ENCODE measurements around the gene SLC24A3. TPM values are rescaled to one million over a fixed set of nuclear protein-coding genes. Genes with fewer than 3 reads are reported as not detected.
A peak's percentile ranks its signal among the peaks of the same experiment; 100 is the strongest.

Gene SLC24A3
- polyA plus RNA-seq, 1 donor, result 9.9 TPM

- 100% methylated on average over 1 of the region's 5 CpGs for WGBS (ENCODE audit: insufficient coverage, low lambda C conversion rate)
- H3K36me3 ChIP-seq (ENCODE audit: control insufficient read depth, insufficient read depth, low read length), result no peaks in the 10 kb centered on the region
- no peak overlapping the region for H3K4me3 ChIP-seq (ENCODE audit: low read length)
- no peak for DNase-seq
- H3K4me1 ChIP-seq (ENCODE audit: control insufficient read depth, insufficient read depth, low read length), result no peaks in the 10 kb centered on the region
- H3K27ac ChIP-seq (ENCODE audit: low read length), result no peak overlapping the region
- no peaks in the 10 kb centered on the region for H3K27me3 ChIP-seq (ENCODE audit: control insufficient read depth, insufficient read depth, low read length)
- H3K9me3 ChIP-seq (ENCODE audit: control insufficient read depth, low read depth, low read length), result no peaks in the 10 kb centered on the region
Measured at GRCh38 chr20:19530006-19530405, 317.6 kb downstream of the SLC24A3 start.

- Histone ChIP-seq H3K27ac (ENCODE audit: low read length) (no peak overlapping the region), H3K4me1 (ENCODE audit: control insufficient read depth, insufficient read depth, low read length) (no peaks in the 10 kb centered on the region), H3K36me3 (ENCODE audit: control insufficient read depth, insufficient read depth, low read length) (no peaks in the 10 kb centered on the region), H3K4me3 (ENCODE audit: low read length) (no peak overlapping the region), H3K9me3 (ENCODE audit: control insufficient read depth, low read depth, low read length) (no peaks in the 10 kb centered on the region), H3K27me3 (ENCODE audit: control insufficient read depth, insufficient read depth, low read length) (no peaks in the 10 kb centered on the region)
- no CpG with 5 or more reads among the region's 5 CpGs for WGBS (ENCODE audit: insufficient coverage, low lambda C conversion rate)
- no peak for DNase-seq
Measured at GRCh38 chr20:19531446-19531845, 319.0 kb downstream of the SLC24A3 start.

GRCh38 chr20:19538556-19538955 is 326.1 kb downstream of the SLC24A3 start:
- Histone ChIP-seq H3K27me3 (ENCODE audit: control insufficient read depth, insufficient read depth, low read length) (no peaks in the 10 kb centered on the region), H3K36me3 (ENCODE audit: control insufficient read depth, insufficient read depth, low read length) (no peaks in the 10 kb centered on the region), H3K4me1 (ENCODE audit: control insufficient read depth, insufficient read depth, low read length) (no peaks in the 10 kb centered on the region), H3K4me3 (ENCODE audit: low read length) (no peak overlapping the region), H3K27ac (ENCODE audit: low read length) (no peak overlapping the region), H3K9me3 (ENCODE audit: control insufficient read depth, low read depth, low read length) (no peaks in the 10 kb centered on the region)
- WGBS (ENCODE audit: insufficient coverage, low lambda C conversion rate), result 100% methylated on average over 1 of the region's 3 CpGs
- DNase-seq, result no peak

GRCh38 chr20:19539191-19539590 is 326.7 kb downstream of the SLC24A3 start:
- Histone ChIP-seq H3K27ac (ENCODE audit: low read length) (no peak overlapping the region), H3K9me3 (ENCODE audit: control insufficient read depth, low read depth, low read length) (no peaks in the 10 kb centered on the region), H3K4me3 (ENCODE audit: low read length) (no peak overlapping the region), H3K4me1 (ENCODE audit: control insufficient read depth, insufficient read depth, low read length) (no peaks in the 10 kb centered on the region), H3K36me3 (ENCODE audit: control insufficient read depth, insufficient read depth, low read length) (no peaks in the 10 kb centered on the region), H3K27me3 (ENCODE audit: control insufficient read depth, insufficient read depth, low read length) (no peaks in the 10 kb centered on the region)
- DNase-seq, result no peak
- WGBS (ENCODE audit: insufficient coverage, low lambda C conversion rate), result 80% methylated on average over 1 of the region's 4 CpGs

GRCh38 chr20:19540392-19540791 is 327.9 kb downstream of the SLC24A3 start:
- H3K4me3 ChIP-seq (ENCODE audit: low read length), result no peak overlapping the region
- H3K36me3 ChIP-seq (ENCODE audit: control insufficient read depth, insufficient read depth, low read length), result no peaks in the 10 kb centered on the region
- H3K27ac ChIP-seq (ENCODE audit: low read length), result no peak overlapping the region
- WGBS (ENCODE audit: insufficient coverage, low lambda C conversion rate), result 50% methylated on average over 1 of the region's 7 CpGs
- H3K27me3 ChIP-seq (ENCODE audit: control insufficient read depth, insufficient read depth, low read length), result no peaks in the 10 kb centered on the region
- H3K9me3 ChIP-seq (ENCODE audit: control insufficient read depth, low read depth, low read length), result no peaks in the 10 kb centered on the region
- no peak for DNase-seq
- no peaks in the 10 kb centered on the region for H3K4me1 ChIP-seq (ENCODE audit: control insufficient read depth, insufficient read depth, low read length)

GRCh38 chr20:19543101-19543500 is 330.7 kb downstream of the SLC24A3 start:
- no peak for DNase-seq
- Histone ChIP-seq H3K9me3 (ENCODE audit: control insufficient read depth, low read depth, low read length) (no peaks in the 10 kb centered on the region), H3K4me1 (ENCODE audit: control insufficient read depth, insufficient read depth, low read length) (no peaks in the 10 kb centered on the region), H3K36me3 (ENCODE audit: control insufficient read depth, insufficient read depth, low read length) (no peaks in the 10 kb centered on the region), H3K27me3 (ENCODE audit: control insufficient read depth, insufficient read depth, low read length) (no peaks in the 10 kb centered on the region), H3K4me3 (ENCODE audit: low read length) (no peak overlapping the region), H3K27ac (ENCODE audit: low read length) (no peak overlapping the region)
- no CpG with 5 or more reads among the region's 6 CpGs for WGBS (ENCODE audit: insufficient coverage, low lambda C conversion rate)

- 100% methylated on average over 1 of the region's 7 CpGs for WGBS (ENCODE audit: insufficient coverage, low lambda C conversion rate)
- Histone ChIP-seq H3K27me3 (ENCODE audit: control insufficient read depth, insufficient read depth, low read length) (no peaks in the 10 kb centered on the region), H3K36me3 (ENCODE audit: control insufficient read depth, insufficient read depth, low read length) (no peaks in the 10 kb centered on the region), H3K4me3 (ENCODE audit: low read length) (no peak overlapping the region), H3K4me1 (ENCODE audit: control insufficient read depth, insufficient read depth, low read length) (no peaks in the 10 kb centered on the region), H3K27ac (ENCODE audit: low read length) (no peak overlapping the region), H3K9me3 (ENCODE audit: control insufficient read depth, low read depth, low read length) (no peaks in the 10 kb centered on the region)
- no peak for DNase-seq
Measured at GRCh38 chr20:19544684-19545083, 332.2 kb downstream of the SLC24A3 start.

- Histone ChIP-seq H3K4me3 (ENCODE audit: low read length) (no peak overlapping the region), H3K27me3 (ENCODE audit: control insufficient read depth, insufficient read depth, low read length) (no peaks in the 10 kb centered on the region), H3K4me1 (ENCODE audit: control insufficient read depth, insufficient read depth, low read length) (no peaks in the 10 kb centered on the region), H3K9me3 (ENCODE audit: control insufficient read depth, low read depth, low read length) (no peaks in the 10 kb centered on the region), H3K36me3 (ENCODE audit: control insufficient read depth, insufficient read depth, low read length) (no peaks in the 10 kb centered on the region), H3K27ac (ENCODE audit: low read length) (no peak overlapping the region)
- no peak for DNase-seq
- whole genome bisulfite sequencing (ENCODE audit: insufficient coverage, low lambda C conversion rate), result no CpG with 5 or more reads among the region's 2 CpGs
Measured at GRCh38 chr20:19546648-19547047, 334.2 kb downstream of the SLC24A3 start.

GRCh38 chr20:19547547-19547946 is 335.1 kb downstream of the SLC24A3 start:
- H3K4me1 ChIP-seq (ENCODE audit: control insufficient read depth, insufficient read depth, low read length), result no peaks in the 10 kb centered on the region
- H3K36me3 ChIP-seq (ENCODE audit: control insufficient read depth, insufficient read depth, low read length), result no peaks in the 10 kb centered on the region
- H3K4me3 ChIP-seq (ENCODE audit: low read length), result no peak overlapping the region
- H3K27me3 ChIP-seq (ENCODE audit: control insufficient read depth, insufficient read depth, low read length), result no peaks in the 10 kb centered on the region
- no peak for DNase-seq
- no peak overlapping the region for H3K27ac ChIP-seq (ENCODE audit: low read length)
- no CpG with 5 or more reads among the region's 4 CpGs for WGBS (ENCODE audit: insufficient coverage, low lambda C conversion rate)
- H3K9me3 ChIP-seq (ENCODE audit: control insufficient read depth, low read depth, low read length), result no peaks in the 10 kb centered on the region

- Histone ChIP-seq H3K4me1 (ENCODE audit: control insufficient read depth, insufficient read depth, low read length) (no peaks in the 10 kb centered on the region), H3K27me3 (ENCODE audit: control insufficient read depth, insufficient read depth, low read length) (no peaks in the 10 kb centered on the region), H3K27ac (ENCODE audit: low read length) (no peak overlapping the region), H3K36me3 (ENCODE audit: control insufficient read depth, insufficient read depth, low read length) (no peaks in the 10 kb centered on the region), H3K4me3 (ENCODE audit: low read length) (no peak overlapping the region), H3K9me3 (ENCODE audit: control insufficient read depth, low read depth, low read length) (no peaks in the 10 kb centered on the region)
- DNase-seq, result no peak
Measured at GRCh38 chr20:19549896-19550295, 337.5 kb downstream of the SLC24A3 start.

- no peaks in the 10 kb centered on the region for H3K4me1 ChIP-seq (ENCODE audit: control insufficient read depth, insufficient read depth, low read length)
- peak overlapping the region; percentile 15 for H3K27ac ChIP-seq (ENCODE audit: low read length)
- no peak overlapping the region for H3K4me3 ChIP-seq (ENCODE audit: low read length)
- peak; percentile 12 to 43 for DNase-seq
- H3K9me3 ChIP-seq (ENCODE audit: control insufficient read depth, low read depth, low read length), result no peaks in the 10 kb centered on the region
- no peaks in the 10 kb centered on the region for H3K27me3 ChIP-seq (ENCODE audit: control insufficient read depth, insufficient read depth, low read length)
- H3K36me3 ChIP-seq (ENCODE audit: control insufficient read depth, insufficient read depth, low read length), result no peaks in the 10 kb centered on the region
- WGBS (ENCODE audit: insufficient coverage, low lambda C conversion rate), result 40% methylated on average over 1 of the region's 9 CpGs
Measured at GRCh38 chr20:19552221-19553180, 340.1 kb downstream of the SLC24A3 start.
